HG03575 (cell line): ENCODE data around the gene SLC35D2.
"Not testable (repeated sequence)": the region's sequence is repeated elsewhere in the genome, so short reads cannot be mapped to it uniquely, and the experiment has no call there.

Source experiments
- ATAC-seq: cut with Tn5 transposase; IDR thresholded peaks from one replicate; pipeline ENCODE4 v1.9.1; 2021; ENCODE audit not compliant: unreplicated experiment, insufficient number of reproducible peaks, low FRiP score; ENCODE audit errors: extremely low read depth

Gene SLC35D2

GRCh38 chr9:96322736-96323135 is 60.8 kb downstream of the SLC35D2 start:
- ATAC-seq: not testable (repeated sequence)

- not testable (repeated sequence) for ATAC-seq
Observed at GRCh38 chr9:96322210-96322609, 61.3 kb downstream of the SLC35D2 start.

DNA sequence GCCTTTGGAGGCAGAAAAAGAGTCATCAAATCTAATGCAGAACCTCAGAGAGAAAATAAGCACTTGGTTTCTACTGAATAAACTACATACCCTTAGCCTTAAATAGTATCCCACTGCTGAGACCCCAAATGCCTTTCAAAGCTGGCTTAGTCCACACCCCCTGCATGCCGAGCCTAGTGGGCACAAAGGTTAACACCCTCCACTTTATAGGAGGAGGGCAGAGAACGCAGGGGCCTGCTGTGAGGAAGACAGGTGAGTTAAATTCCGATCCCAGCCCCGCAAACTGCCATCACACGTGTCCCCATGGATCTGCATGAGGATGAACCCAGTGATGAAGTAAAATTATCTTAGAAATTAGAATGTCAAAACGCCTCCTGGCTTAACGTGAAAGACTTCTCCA is 62.0 kb downstream of the SLC35D2 start:
- ATAC-seq: no peak

GRCh38 chr9:96320749-96321280 is 62.7 kb downstream of the SLC35D2 start:
- ATAC-seq: no peak

DNA sequence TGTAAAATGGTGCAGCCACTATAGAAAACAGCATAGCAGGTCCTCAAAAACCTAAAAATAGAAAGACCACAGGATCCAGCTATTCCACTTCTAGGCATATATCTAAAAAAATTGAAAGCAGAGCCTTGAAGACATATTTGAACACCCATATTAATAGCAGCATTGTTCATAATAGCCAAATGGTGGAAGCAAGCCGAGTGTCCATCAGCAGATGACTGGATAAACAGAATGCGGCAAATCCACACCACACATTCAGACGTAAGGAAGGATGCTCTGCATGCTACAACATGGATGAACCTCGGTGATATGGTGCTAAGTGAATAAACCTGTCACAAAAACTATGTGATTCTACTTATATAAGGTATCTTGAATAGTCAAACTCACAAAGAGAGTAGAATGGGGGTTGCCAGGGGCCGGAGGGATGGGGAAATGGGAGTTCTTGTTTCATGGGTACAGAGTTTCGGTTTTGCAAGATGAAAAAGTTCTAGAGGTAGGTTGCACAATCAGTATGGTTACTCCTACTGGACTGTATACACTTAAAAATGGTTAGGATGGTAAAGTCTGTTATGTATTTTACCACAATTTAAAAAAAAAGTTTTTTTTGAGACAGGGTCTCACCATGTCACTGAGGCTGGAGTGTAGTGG is 64.5 kb downstream of the SLC35D2 start:
- no peak for ATAC-seq

- ATAC-seq: no peak
Observed at GRCh38 chr9:96317335-96317980, 66.1 kb downstream of the SLC35D2 start.

GRCh38 chr9:96309850-96310249 is 73.7 kb downstream of the SLC35D2 start:
- ATAC-seq: no peak

GRCh38 chr9:96306958-96307357 is 76.6 kb downstream of the SLC35D2 start:
- not testable (repeated sequence) for ATAC-seq

- ATAC-seq: no peak
Observed at GRCh38 chr9:96305171-96305570, 78.3 kb downstream of the SLC35D2 start.

DNA sequence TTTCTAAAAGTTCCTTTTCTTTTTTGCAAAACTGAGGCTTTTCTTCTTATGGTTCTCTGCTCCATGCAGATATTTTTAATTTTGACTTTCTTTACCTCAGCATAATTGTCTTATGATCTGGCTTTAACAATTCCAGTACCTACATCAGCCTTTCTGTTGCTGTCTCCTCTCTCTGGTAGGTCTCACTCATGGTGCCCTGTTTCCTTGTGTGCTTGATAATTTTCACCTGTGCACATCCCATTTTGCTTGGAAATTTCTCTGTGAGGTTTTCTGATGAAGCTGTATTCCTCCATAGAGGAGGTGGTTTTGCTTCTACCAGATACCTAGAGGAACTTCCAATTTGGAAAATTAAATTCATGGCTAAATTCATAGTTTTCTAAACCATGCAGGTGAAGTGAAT is 79.3 kb downstream of the SLC35D2 start:
- ATAC-seq: no peak

DNA sequence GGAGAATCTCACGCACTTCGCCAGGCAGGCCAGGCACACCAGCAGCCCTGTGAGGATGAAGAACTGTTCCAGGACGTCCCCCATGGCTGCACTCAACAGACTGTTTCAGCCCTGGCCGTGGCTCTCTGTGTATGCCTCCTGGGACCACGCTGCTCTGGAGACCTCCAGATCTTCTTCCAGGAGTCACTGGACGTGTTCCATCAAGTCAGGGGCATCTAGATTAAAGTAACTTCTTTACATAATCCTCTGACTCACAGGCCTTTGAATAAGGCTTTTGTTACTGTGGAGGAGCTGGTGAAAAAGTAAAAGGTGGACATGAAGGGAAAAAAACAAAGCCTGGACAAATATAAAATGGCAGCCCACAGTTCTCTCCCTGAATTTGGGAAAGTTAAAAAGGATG is 81.5 kb downstream of the SLC35D2 start, which contains the start of gene HSD17B3:
TSS of gene HSD17B3 (minus strand) at position 156 of the 400 bp plus-strand sequence. CDS start at position 84, 72 bp downstream.
- no peak for ATAC-seq

DNA sequence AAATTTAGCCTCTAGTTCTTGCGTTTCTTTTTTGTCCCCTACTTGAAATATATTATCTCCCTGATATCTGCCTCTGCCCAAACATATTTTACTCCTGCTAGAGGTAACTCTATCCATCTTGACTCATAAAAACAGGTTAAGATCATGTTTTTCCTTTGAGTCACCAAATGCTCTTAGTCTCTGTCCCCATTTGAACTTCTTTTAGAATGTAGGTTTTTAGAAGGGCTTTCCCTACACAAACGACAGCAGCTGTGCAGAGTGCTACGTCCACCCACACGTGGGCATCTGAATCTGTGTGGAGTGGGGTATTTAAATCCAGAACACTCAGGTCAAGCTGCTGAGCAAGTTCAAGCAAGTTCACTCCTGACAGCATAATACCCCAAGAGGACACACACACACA is 83.7 kb downstream of the SLC35D2 start:
- no peak for ATAC-seq

DNA sequence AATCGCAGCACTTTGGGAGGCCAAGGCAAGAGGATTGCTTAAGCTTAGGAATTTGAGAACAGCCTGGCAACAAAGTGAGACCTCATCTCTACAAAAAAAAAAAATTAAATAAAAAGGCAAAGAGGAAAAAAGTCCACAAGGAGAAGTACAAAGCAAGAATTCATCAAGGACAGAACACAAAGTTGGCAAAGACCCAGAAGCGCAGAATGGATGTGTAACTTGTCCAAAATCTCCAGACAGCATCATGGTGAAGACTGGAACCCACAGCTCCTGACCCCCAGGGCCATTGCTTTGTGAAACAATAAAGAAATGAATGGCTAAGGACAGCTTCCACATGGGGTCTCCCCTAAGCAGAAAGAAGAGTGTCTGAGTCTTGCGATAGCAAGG is 89.4 kb downstream of the SLC35D2 start:
- ATAC-seq: no peak

DNA sequence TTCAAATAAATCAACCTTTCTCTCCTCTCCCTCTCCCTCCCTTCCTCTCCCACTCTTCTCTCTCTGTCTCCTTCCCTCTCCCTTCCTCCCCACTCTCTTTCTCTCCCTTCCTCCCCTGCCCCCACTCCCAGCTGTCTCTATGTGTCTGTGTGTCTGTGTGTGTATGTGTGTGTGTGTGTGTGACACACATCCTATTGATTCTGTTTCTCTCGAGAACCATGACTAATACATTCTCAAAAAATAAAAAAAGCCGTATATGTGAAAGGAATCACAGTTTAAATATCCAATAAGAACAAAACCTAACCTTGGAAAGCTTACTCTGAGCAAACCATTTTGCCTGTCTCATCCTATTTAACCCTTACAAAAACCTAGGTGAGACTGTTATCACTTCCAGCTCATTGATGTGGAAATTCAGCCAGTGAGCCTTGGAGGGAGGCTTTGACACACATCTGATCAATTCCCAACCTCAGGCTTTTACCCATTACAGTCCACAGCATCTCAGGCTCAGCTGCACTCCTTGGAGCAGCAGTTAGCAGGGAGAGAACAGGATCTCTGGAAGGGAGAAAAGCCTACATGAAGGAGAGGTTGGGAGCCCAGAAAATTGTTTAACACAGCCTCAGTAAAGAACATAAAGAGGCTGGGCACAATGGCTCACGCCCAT is 89.9 kb downstream of the SLC35D2 start:
- no peak for ATAC-seq

DNA sequence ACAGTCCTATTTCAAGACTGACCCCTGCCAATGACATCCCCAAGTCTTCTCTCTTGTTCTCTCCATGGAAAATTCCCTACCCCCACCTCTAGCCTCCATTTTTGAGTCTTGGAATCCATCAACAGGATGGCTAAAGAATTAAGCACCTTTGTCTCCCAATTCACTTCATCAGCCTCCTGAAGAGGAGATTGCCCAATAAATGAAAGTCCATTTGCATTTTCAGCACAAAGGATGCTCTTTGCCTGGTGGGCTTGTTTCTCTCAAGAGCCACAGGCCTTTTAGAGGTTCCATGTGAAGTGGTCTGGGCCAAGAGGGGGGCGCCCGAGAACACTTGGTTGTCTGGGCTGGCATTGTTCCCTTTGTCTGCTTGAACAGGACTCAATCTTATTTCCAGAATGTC is 94.1 kb downstream of the SLC35D2 start:
- ATAC-seq: no peak

DNA sequence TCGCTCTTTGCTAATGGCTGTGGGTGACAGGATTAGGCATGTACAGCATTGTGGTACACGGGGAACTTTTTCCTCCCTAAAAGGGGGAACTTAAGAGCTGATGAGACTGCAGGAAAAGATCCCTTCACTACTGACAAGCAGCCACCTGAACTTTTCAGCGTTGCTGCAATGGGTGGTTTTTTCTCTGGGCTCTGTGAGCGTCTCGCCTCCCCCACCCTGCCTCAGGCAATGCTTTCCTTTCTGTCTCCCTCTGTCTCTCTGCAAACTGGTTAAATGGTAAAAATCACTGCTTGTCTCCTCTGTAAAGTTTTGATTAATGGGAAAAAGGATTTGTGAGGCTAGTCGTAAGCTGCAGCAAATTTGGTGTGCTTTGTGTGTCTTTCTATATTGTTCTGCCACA is 101.9 kb downstream of the SLC35D2 start:
- no peak for ATAC-seq

- ATAC-seq: no peak
Observed at GRCh38 chr9:96279932-96280331, 103.6 kb downstream of the SLC35D2 start.

DNA sequence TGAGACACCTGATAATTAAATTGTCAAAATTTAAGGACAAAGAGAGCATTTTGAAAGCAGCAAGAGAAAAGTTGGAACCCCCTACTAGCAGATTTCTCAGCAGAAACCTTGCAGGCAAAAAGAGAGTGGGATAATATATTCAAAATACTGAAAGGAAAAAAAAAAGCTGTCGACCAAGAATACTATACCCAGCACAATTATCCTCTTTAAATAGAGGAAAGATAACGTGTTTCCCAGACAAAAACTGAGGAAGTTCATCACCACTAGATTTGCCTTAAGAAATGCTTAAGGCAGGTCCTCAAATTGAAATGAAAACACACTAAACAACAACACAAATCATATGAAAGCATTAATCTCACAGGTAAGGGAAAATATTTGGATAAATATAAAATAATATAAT is 108.6 kb downstream of the SLC35D2 start:
- ATAC-seq: no peak
